CD4-positive, alpha-beta T cell treated with Interleukin-4 for 4 hours (primary cell): ENCODE measurements around the gene IRF2.

Experiments used
- DNase-seq: peaks from one replicate; pipeline ENCODE4 v3.0.0-alpha.2; 2020

The IRF2 gene

GRCh38 chr4:184450045-184450444, 24.3 kb downstream of the IRF2 start:
- no peak for DNase-seq

- DNase-seq, result peak; percentile 20
Observed at GRCh38 chr4:184448821-184449220, 25.5 kb downstream of the IRF2 start.

- no peak for DNase-seq
Observed at GRCh38 chr4:184448141-184448540, 26.2 kb downstream of the IRF2 start.

- DNase-seq, result no peak
Observed at GRCh38 chr4:184447664-184448063, 26.7 kb downstream of the IRF2 start.

GRCh38 chr4:184446132-184446658, 28.2 kb downstream of the IRF2 start:
- no peak for DNase-seq

GRCh38 chr4:184444953-184445309, 29.4 kb downstream of the IRF2 start:
- peak; percentile 12 for DNase-seq

GRCh38 chr4:184444215-184444952, 30.0 kb downstream of the IRF2 start:
- no peak for DNase-seq

- no peak for DNase-seq
Observed at GRCh38 chr4:184443318-184443717, 31.0 kb downstream of the IRF2 start.

- no peak for DNase-seq
Observed at GRCh38 chr4:184442314-184442635, 32.1 kb downstream of the IRF2 start.

- DNase-seq, result no peak
Observed at GRCh38 chr4:184441461-184442313, 32.7 kb downstream of the IRF2 start.

GRCh38 chr4:184440595-184441358, 33.6 kb downstream of the IRF2 start:
- no peak for DNase-seq

GRCh38 chr4:184439856-184440594, 34.3 kb downstream of the IRF2 start:
- DNase-seq, result no peak

- DNase-seq, result no peak
Observed at GRCh38 chr4:184439386-184439785, 35.0 kb downstream of the IRF2 start.

GRCh38 chr4:184438375-184438774, 36.0 kb downstream of the IRF2 start:
- no peak for DNase-seq

GRCh38 chr4:184437565-184438265, 36.6 kb downstream of the IRF2 start:
- DNase-seq, result no peak

GRCh38 chr4:184434501-184435066, 39.8 kb downstream of the IRF2 start:
- DNase-seq, result no peak

- no peak for DNase-seq
Observed at GRCh38 chr4:184434021-184434420, 40.3 kb downstream of the IRF2 start.

GRCh38 chr4:184433258-184433892, 41.0 kb downstream of the IRF2 start:
- no peak for DNase-seq

GRCh38 chr4:184432127-184432922, 42.0 kb downstream of the IRF2 start:
- DNase-seq, result no peak

GRCh38 chr4:184430163-184430562, 44.2 kb downstream of the IRF2 start:
- no peak for DNase-seq
